Natural killer cell (primary cell): ENCODE measurements around the gene ATP6V0A1. TPM values are rescaled to one million over a fixed set of nuclear protein-coding genes. Genes with fewer than 3 reads are reported as not detected.
"Not testable (repeated sequence)": the region's sequence is repeated elsewhere in the genome, so short reads cannot be mapped to it uniquely, and the experiment has no call there.

Experiments
- ATAC-seq, 3 donors: fragments of 150-1000 bp in 2 of 3; fragments of 200-7000 bp in 1 of 3; cut with Tn5 transposase; 1 replicate in 1 of 3; 2 replicates in 2 of 3; pipeline ENCODE4 v1.10.0; 2021; ENCODE audit warnings: mild to moderate bottlenecking in 2 of 3, moderate library complexity in 2 of 3
- DNase-seq, 2 donors: peaks; one replicate each; pipeline versions ENCODE4 v3.0.0 to v3.0.0-alpha.2; 2013 to 2021; ENCODE audit warnings: mixed read lengths in 1 of 2
- H3K27ac ChIP-seq: one replicate; pipeline ENCODE4 v1.5.1; 2013; ENCODE audit warnings: mild to moderate bottlenecking, low read length
- H3K27me3 ChIP-seq: one replicate; pipeline ENCODE4 v1.6.1; 2013; ENCODE audit warnings: low read length; ENCODE audit not compliant: control insufficient read depth, insufficient read depth
- H3K36me3 ChIP-seq: one replicate; pipeline ENCODE4 v1.6.1; 2013; ENCODE audit warnings: low read length; ENCODE audit not compliant: control insufficient read depth, insufficient read depth
- H3K4me1 ChIP-seq: one replicate; pipeline ENCODE4 v1.6.1; 2013; ENCODE audit warnings: low read length; ENCODE audit not compliant: control insufficient read depth, insufficient read depth
- H3K4me3 ChIP-seq: one replicate; pipeline ENCODE4 v1.5.1; 2013; ENCODE audit warnings: low read length
- H3K9me3 ChIP-seq: one replicate; pipeline ENCODE4 v1.6.1; 2013; ENCODE audit warnings: low read length; ENCODE audit not compliant: control insufficient read depth, insufficient read depth
- H3K27ac Mint-ChIP-seq, 2 donors: one replicate each; pipeline ENCODE4 v1.8.0; 2022; ENCODE audit warnings: mild to moderate bottlenecking in 2 of 2, mixed read lengths in 2 of 2, moderate library complexity in 1 of 2
- H3K27me3 Mint-ChIP-seq, 2 donors: one replicate each; pipeline ENCODE4 v1.8.0; 2022; ENCODE audit warnings: low read depth in 2 of 2, mixed read lengths in 2 of 2
- H3K36me3 Mint-ChIP-seq: one replicate; pipeline ENCODE4 v1.8.0; 2022; ENCODE audit warnings: mixed read lengths
- H3K4me1 Mint-ChIP-seq, 2 donors: one replicate each; pipeline ENCODE4 v1.8.0; 2022; ENCODE audit warnings: mixed read lengths in 2 of 2
- H3K4me3 Mint-ChIP-seq: one replicate; pipeline ENCODE4 v1.8.0; 2022; ENCODE audit warnings: mild to moderate bottlenecking, moderate library complexity, mixed read lengths
- H3K9me3 Mint-ChIP-seq, 2 donors: one replicate each; pipeline ENCODE4 v1.8.0; 2022; ENCODE audit warnings: mixed read lengths in 2 of 2
- WGBS: methylation state at CpG from one replicate; pipeline ENCODE4 v1.1.7; 2013; ENCODE audit warnings: missing lambda C conversion rate; ENCODE audit not compliant: insufficient coverage; 5-methylcytosine and 5-hydroxymethylcytosine counted together
- intact Hi-C: fragments of 100-400 bp; cut with micrococcal nuclease; formaldehyde crosslinking; loops from one replicate; pipeline ENCODE4 v1.14.2; 2022
- total RNA-seq, 4 donors: library from RNA; stranded (reverse); fragments of 120-200 nt in 1 of 4; gene quantifications; one replicate each; pipeline versions ENCODE4 v1.2.3 to v1.2.4, GENCODE V29; 2013 to 2022
- TF ChIP-seq, protein P1 (sequence below): fragments of 200-600 bp; IDR thresholded peaks from one replicate; pipeline ENCODE4 v1.8.0; 2022; ENCODE audit warnings: antibody characterized with exemption

The ATP6V0A1 gene
- total RNA-seq, 3 donors from 2014 or later (not counting 1 experiment from before 2014, with no cell fraction given): 4.8 to 33.5 (median 7.5) TPM

DNA sequence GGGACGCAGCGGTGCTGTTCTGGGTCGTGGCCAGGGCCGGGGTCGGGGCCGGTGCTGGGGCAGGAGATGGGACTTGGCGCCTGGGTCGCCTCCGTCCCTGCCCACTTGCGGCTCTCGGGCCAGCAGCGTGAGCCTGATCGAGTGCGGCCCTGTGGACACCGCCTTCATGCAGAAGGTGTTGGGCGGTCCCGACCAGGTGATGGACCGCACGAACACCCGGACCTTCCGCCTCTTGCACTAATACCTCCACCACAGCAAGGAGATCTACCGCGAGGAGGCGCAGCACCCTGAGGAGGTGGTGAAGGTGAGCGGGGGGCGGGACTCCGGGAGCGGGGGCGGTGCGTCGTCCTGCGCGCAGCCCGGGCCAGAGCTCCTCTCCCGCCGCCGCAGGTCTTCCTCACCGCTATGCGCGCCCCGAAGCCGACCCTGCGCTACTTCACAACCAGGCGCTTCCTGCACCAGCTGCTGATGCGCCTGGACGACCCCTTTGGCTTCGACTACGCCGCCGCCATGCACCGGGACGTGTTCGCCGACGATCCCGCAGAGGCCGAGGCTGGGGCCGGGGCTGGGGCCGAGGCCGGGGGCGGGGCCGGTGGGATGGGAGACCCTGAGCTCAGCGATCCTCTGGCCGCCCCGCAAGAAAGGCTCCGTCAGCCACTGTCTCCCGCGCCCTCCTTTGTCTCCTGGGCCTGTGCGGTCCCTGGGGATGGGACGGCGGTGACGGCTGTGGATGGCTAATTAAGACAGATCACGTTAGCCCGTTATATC, 89.6 kb downstream of the ATP6V0A1 start:
- Mint-ChIP-seq H3K27me3 (no peaks in the 10 kb centered on the region), H3K27ac (no peak overlapping the region), H3K4me3 (peak overlapping the region; percentile 11), H3K9me3 (no peaks in the 10 kb centered on the region), H3K4me1 (peaks cover 9 to 18% of the 10 kb centered on the region in 2 donors), H3K36me3 (no peaks in the 10 kb centered on the region)
- Histone ChIP-seq H3K9me3 (no peaks in the 10 kb centered on the region), H3K36me3 (peaks cover 3% of the 10 kb centered on the region), H3K27ac (no peak overlapping the region), H3K27me3 (no peaks in the 10 kb centered on the region), H3K4me1 (peaks cover 15% of the 10 kb centered on the region), H3K4me3 (peak overlapping the region; percentile 27)
- 22% methylated on average over 70 of the region's 74 CpGs for WGBS
- TF ChIP-seq, protein P1, sequence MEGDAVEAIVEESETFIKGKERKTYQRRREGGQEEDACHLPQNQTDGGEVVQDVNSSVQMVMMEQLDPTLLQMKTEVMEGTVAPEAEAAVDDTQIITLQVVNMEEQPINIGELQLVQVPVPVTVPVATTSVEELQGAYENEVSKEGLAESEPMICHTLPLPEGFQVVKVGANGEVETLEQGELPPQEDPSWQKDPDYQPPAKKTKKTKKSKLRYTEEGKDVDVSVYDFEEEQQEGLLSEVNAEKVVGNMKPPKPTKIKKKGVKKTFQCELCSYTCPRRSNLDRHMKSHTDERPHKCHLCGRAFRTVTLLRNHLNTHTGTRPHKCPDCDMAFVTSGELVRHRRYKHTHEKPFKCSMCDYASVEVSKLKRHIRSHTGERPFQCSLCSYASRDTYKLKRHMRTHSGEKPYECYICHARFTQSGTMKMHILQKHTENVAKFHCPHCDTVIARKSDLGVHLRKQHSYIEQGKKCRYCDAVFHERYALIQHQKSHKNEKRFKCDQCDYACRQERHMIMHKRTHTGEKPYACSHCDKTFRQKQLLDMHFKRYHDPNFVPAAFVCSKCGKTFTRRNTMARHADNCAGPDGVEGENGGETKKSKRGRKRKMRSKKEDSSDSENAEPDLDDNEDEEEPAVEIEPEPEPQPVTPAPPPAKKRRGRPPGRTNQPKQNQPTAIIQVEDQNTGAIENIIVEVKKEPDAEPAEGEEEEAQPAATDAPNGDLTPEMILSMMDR: peak; percentile 22
- intact Hi-C loops: no loop called here
- DNase-seq (peak; percentile 58 to 83), ATAC-seq (peak; percentile 71 to 95 (median 93))

DNA sequence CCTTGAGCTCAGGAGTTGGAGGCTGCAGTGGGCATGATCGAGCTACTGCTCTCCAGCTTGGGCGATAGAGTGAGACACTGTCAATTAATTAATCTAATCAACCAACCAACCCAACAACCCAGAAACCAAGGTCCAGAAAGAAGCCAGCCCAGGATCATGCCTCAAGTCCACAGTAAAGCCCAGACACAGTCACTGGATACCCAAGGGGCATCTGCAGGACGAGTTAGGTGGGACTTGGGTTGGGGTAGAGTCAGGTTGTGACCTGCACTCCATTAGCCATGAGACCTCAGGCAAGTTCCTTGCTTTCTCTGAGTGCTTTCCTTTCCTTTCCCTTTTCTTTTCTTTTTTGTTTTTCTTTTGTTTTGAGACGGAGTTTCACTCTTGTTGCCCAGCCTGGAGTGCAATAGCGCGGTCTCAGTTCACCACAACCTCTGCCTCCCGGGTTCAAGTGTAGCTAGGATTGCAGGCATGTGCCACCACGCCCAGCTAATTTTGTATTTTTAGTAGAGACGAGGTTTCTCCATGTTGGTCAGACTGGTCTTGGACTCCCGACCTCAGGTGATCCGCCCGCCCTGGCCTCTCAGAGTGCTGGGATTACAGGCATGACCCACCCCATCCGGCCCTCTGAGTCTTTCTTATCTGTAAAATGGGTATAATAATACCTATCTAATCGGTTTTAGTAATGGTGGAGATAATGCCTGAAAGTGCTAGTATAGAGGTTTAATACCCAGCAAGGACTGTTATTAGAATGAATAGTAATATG, 90.5 kb downstream of the ATP6V0A1 start:
- Histone ChIP-seq H3K27ac (no peak overlapping the region), H3K36me3 (no peaks in the 10 kb centered on the region), H3K9me3 (no peaks in the 10 kb centered on the region), H3K27me3 (no peaks in the 10 kb centered on the region), H3K4me3 (no peak overlapping the region), H3K4me1 (peaks cover 25% of the 10 kb centered on the region)
- Mint-ChIP-seq H3K27me3 (no peaks in the 10 kb centered on the region), H3K4me1 (peaks cover 9 to 28% of the 10 kb centered on the region in 2 donors), H3K27ac (no peak overlapping the region), H3K36me3 (no peaks in the 10 kb centered on the region), H3K4me3 (peak overlapping the region; percentile 65), H3K9me3 (no peaks in the 10 kb centered on the region)
- 77% methylated on average over 10 of the region's 14 CpGs for WGBS
- intact Hi-C loops: no loop called here
- no peak for ATAC-seq
- TF ChIP-seq, protein P1: no peak
- DNase-seq: no peak

DNA sequence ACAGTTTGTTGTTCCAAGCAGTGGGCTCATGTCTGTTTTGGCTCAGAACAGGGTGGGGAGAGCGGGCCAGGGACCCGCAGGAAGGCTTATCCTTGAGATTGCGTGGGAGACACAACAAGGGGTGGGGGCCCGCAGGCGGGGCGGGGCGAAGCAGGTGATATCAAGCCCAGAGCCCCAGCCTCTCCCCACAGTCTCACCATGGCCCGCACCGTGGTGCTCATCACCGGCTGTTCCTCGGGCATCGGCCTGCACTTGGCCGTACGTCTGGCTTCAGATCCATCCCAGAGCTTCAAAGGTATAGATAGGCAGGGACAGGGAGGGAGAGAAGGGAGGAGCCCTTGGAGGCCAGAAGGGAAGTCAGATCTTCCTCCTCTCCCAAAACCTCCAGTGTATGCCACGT, 94.1 kb downstream of the ATP6V0A1 start, which contains the start of gene HSD17B1:
TSS of gene HSD17B1 (plus strand) at position 188 of the 400 bp plus-strand sequence. CDS start at position 199, 11 bp downstream.
- Mint-ChIP-seq H3K4me3 (peak within 1 kb of the TSS; percentile 91), H3K4me1 (peaks cover 18 to 43% of the 10 kb centered on the region in 2 donors), H3K27ac (peak within 1 kb of the TSS in 1 of 2 donors; percentile 91)
- H3K36me3 ChIP-seq, H3K9me3 Mint-ChIP-seq, H3K27me3 ChIP-seq, H3K27ac ChIP-seq, intact Hi-C loops, H3K9me3 ChIP-seq, ATAC-seq, H3K36me3 Mint-ChIP-seq, H3K27me3 Mint-ChIP-seq, DNase-seq, H3K4me3 ChIP-seq: not testable (repeated sequence)
- peaks cover 42% of the 10 kb centered on the region for H3K4me1 ChIP-seq
- WGBS: 97% methylated on average over 15 of the region's 15 CpGs
